GM10266 (cell line): ENCODE results near the gene SMURF1.
"Not testable (repeated sequence)": the region's sequence is repeated elsewhere in the genome, so short reads cannot be mapped to it uniquely, and the experiment has no call there.

Experiments used
- DNase-seq: peaks from one replicate; pipeline ENCODE4 v3.0.0; 2012; ENCODE audit errors: extremely low spot score
- CTCF ChIP-seq: IDR thresholded peaks from 2 replicates; pipeline ENCODE4 v1.5.1; 2012; ENCODE audit warnings: mild to moderate bottlenecking, low read depth; ENCODE audit not compliant: control insufficient read depth, insufficient read depth; ENCODE audit errors: missing control alignments

Gene SMURF1

DNA sequence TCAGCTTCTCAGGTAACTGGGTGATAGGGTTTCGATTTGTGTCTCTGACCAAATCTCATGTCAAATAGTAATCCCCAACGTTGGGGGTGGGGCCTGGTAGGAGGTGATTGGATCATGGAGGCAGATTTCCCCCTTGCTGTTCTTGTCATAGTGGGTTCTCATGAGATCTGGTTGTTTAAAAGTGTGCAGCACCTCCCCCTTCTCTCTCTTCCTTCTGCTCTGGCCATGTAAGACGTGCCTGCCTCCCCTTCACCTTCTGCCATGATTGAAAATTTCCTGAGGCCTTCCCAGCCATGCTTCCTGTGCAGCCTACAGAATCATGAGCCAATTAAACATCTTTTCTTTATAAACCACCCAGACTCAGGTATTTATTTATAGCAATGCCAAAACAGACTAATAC, 21.9 kb upstream of the SMURF1 start:
- no peak for TF ChIP-seq CTCF
- DNase-seq, result no peak

GRCh38 chr7:99163669-99164068, 19.8 kb upstream of the SMURF1 start:
- DNase-seq, result not testable (repeated sequence)

- no peak for TF ChIP-seq CTCF
- DNase-seq, result no peak
These were observed 12.7 kb upstream of the SMURF1 start for GRCh38 chr7:99156649-99157048.

DNA sequence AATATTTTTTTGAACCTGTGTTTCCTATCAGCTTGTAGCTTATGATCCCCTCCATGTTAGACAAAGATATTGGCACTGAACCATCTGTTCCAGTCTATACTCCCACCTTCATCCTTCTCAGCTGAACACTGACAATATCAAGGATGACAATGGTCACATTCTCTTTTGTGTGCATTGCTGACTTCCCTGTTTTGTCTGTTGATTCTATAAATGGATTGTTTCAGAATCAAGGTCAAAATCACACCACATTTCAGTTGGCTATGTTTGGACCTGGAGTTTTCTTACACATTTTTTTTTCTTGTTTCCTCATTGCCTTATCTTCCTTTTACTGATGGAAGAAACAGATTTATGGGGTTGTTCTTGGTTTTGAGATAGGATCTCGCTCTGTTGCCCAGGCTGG, 11.3 kb upstream of the SMURF1 start:
- no peak for DNase-seq
- TF ChIP-seq CTCF, result no peak

- no peak for TF ChIP-seq CTCF
- no peak for DNase-seq
These were observed 3.1 kb upstream of the SMURF1 start for GRCh38 chr7:99146979-99147378.

DNA sequence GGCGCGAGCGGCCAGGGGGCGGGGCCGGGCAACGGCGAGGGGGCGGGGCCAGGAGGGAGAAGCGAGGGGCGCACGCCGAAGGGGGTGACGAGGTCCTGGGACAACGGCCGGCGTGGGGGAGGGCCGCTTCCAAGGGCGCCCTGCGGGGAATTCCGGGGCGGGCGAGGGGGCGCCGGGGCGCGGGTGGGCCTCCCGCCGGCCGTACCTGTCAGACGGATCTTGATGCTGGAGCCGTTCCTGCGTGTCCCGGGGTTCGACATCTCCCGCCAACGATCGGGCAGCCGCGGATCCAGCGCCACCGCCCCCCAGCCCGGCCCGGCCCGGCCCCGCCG, 421 bp downstream of the SMURF1 start:
- TF ChIP-seq CTCF, result no peak
- DNase-seq, result no peak

DNA sequence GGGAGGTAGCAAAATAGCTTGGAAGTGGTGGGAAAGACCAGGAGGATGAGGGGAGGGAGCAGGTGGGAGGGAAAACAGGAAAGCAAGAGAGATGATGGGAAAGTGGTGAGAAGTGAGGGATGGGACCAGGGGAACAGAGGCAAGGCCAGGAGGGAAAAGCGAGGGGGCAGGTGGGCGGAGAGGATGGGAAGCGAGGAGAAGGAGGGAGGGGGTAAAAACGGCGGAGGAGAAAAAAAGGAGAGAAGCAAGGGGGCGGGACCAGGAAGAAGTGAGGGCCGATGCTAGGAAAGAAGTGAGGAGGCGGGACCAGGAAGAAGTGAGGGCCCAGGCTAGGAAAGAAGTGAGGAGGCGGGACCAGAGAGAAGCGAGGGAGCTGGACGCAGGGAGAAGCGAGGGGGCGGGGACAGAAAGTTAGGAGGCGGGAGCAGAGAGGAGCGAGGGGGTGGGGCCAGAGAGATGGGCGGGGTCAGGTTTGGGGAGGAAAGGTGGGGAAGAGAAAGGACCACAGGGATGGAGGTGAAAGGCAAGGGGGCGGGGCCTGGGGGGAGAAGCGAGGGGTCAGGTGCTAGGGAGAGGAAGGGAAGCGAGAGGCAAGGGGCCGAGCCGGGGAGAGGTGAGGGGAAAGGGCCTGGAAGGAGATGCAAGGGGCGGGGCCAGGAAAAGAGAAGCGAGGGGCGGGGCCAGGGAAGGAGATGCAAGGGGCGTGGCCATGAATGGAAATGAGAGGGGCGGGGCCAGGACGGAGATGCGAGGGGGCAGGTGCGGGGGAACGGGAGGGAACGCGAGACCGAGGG, 984 bp downstream of the SMURF1 start:
- TF ChIP-seq CTCF, result no peak
- DNase-seq, result peak; percentile 91
